CD8-positive, alpha-beta memory T cell (primary cell): ENCODE data around the gene NUDT4B. TPM values are rescaled to one million over a fixed set of nuclear protein-coding genes. Genes with fewer than 3 reads are reported as not detected.
"Not testable (repeated sequence)": the region's sequence is repeated elsewhere in the genome, so short reads cannot be mapped to it uniquely, and the experiment has no call there.

Source experiments
- CTCF ChIA-PET: fragments of 350-600 bp; sonication (Branson Sonifier 250); formaldehyde crosslinking; loops from one replicate; lab custom pipeline; 2021; ENCODE audit warnings: antibody characterized with exemption; lab: Charles Lee
- POLR2A ChIA-PET: fragments of 350-600 bp; sonication (Branson Sonifier 250); formaldehyde crosslinking; loops from one replicate; lab custom pipeline; 2021; ENCODE audit warnings: antibody characterized with exemption; lab: Charles Lee
- DNase-seq, 5 donors: peaks; one replicate each; pipeline versions ENCODE4 v3.0.0 to v3.0.0-alpha.2; 2020 to 2022; ENCODE audit warnings: mixed read lengths in 1 of 5
- H3K27ac ChIP-seq: one replicate; pipeline ENCODE4 v1.7.0; 2013; ENCODE audit warnings: low read depth, mild to moderate bottlenecking, low read length, moderate library complexity
- H3K27me3 ChIP-seq: 2 replicates; pipeline ENCODE4 v1.7.0; 2013; ENCODE audit warnings: low read length, mild to moderate bottlenecking; ENCODE audit not compliant: insufficient read depth, poor library complexity, severe bottlenecking
- H3K36me3 ChIP-seq: 2 replicates; pipeline ENCODE4 v1.7.0; 2013; ENCODE audit warnings: mild to moderate bottlenecking, low read length, moderate library complexity; ENCODE audit not compliant: insufficient read depth
- H3K4me1 ChIP-seq: 2 replicates; pipeline ENCODE4 v1.7.0; 2013; ENCODE audit warnings: mild to moderate bottlenecking, low read length, moderate library complexity; ENCODE audit not compliant: insufficient read depth
- H3K4me3 ChIP-seq: 2 replicates; pipeline ENCODE4 v1.7.0; 2013; ENCODE audit warnings: mild to moderate bottlenecking, low read length
- H3K9me3 ChIP-seq: 2 replicates; pipeline ENCODE4 v1.7.0; 2013; ENCODE audit warnings: mild to moderate bottlenecking, low read length
- H3K27ac Mint-ChIP-seq, 8 donors: one replicate each; pipeline ENCODE4 v1.8.0; 2020 to 2021; ENCODE audit warnings: mixed read lengths in 8 of 8, mild to moderate bottlenecking in 6 of 8, inconsistent platforms in 3 of 8, moderate library complexity in 3 of 8
- H3K27me3 Mint-ChIP-seq, 2 donors: one replicate each; pipeline ENCODE4 v1.8.0; 2020 to 2021; ENCODE audit warnings: mixed read lengths in 2 of 2, mild to moderate bottlenecking in 1 of 2, moderate library complexity in 1 of 2
- H3K36me3 Mint-ChIP-seq, 3 donors: one replicate each; pipeline ENCODE4 v1.8.0; 2020 to 2021; ENCODE audit warnings: mixed read lengths in 3 of 3, inconsistent platforms in 1 of 3, mild to moderate bottlenecking in 1 of 3
- H3K4me1 Mint-ChIP-seq, 3 donors: one replicate each; pipeline ENCODE4 v1.8.0; 2020 to 2021; ENCODE audit warnings: mixed read lengths in 3 of 3, inconsistent platforms in 1 of 3, mild to moderate bottlenecking in 1 of 3
- H3K4me3 Mint-ChIP-seq, 7 donors: one replicate each; pipeline ENCODE4 v1.8.0; 2020 to 2021; ENCODE audit warnings: mixed read lengths in 7 of 7, mild to moderate bottlenecking in 6 of 7, moderate library complexity in 4 of 7, inconsistent platforms in 2 of 7
- H3K9me3 Mint-ChIP-seq, 5 donors: one replicate each; pipeline ENCODE4 v1.8.0; 2020 to 2022; ENCODE audit warnings: mixed read lengths in 5 of 5, mild to moderate bottlenecking in 3 of 5, moderate library complexity in 2 of 5, inconsistent platforms in 1 of 5
- polyA plus RNA-seq: library from polyadenylated mRNA; unstranded; fragments of 300-500 nt; fragmentation: Illumina TruSeq; gene quantifications from one replicate; pipeline ENCODE4 v1.2.3, GENCODE V29; 2021
- total RNA-seq, 2 experiments: library from RNA; stranded (reverse); gene quantifications; one replicate each; pipeline ENCODE4 v1.2.3, GENCODE V29; 2021

NUDT4B gene
- total and polyA plus RNA-seq, 3 experiments from 2014 or later = 0.69 to 2.9 TPM; not detected in 1

DNA sequence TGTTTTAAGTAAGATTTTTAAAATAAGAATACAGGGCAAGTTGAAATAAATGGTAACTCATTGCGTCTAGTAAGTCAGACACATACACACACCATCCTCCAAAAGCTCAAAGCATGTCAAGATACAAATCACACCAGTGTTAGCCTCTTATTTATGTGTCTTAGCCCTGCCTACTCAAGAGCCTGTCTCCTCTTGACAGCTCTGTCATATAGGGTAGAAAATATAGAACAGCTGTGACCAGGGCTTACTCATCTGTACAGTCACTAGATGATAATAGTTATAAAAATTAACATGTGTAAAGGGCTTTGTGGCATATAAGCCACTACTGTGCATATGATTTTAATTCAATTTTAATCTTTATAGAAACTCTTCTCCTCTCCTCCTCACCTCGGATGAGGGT, 7.7 kb downstream of the NUDT4B start:
- H3K36me3 ChIP-seq, H3K27ac Mint-ChIP-seq, H3K27me3 ChIP-seq, H3K4me3 ChIP-seq, H3K4me3 Mint-ChIP-seq, H3K9me3 Mint-ChIP-seq, H3K27me3 Mint-ChIP-seq, H3K27ac ChIP-seq, H3K4me1 ChIP-seq, H3K4me1 Mint-ChIP-seq, CTCF ChIA-PET, POLR2A ChIA-PET, H3K9me3 ChIP-seq, DNase-seq, H3K36me3 Mint-ChIP-seq: not testable (repeated sequence)

DNA sequence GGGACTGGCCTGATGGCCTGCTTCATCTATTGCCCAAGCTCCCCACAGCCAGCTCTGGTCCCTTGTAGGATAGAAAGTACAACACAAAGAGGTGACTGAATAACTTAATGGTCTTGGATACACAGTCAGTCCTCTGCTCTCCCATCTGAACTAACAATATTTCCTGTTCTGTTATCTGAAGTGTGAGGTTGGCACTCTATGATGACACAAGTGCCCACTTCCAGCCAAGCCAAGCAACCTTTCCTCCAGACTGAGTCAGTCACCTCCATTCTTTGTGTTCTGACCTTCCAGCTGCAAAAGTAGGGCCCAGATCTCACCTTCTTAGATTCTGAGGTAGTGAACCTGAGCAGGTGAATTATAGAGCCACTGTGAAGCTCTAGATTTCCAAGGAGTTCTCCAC, 8.9 kb downstream of the NUDT4B start:
- H3K4me3 Mint-ChIP-seq, H3K27me3 ChIP-seq, H3K9me3 ChIP-seq, H3K27me3 Mint-ChIP-seq, POLR2A ChIA-PET, H3K27ac ChIP-seq, H3K9me3 Mint-ChIP-seq, DNase-seq, H3K36me3 ChIP-seq, CTCF ChIA-PET, H3K36me3 Mint-ChIP-seq, H3K4me1 ChIP-seq, H3K27ac Mint-ChIP-seq, H3K4me3 ChIP-seq, H3K4me1 Mint-ChIP-seq: not testable (repeated sequence)

DNA sequence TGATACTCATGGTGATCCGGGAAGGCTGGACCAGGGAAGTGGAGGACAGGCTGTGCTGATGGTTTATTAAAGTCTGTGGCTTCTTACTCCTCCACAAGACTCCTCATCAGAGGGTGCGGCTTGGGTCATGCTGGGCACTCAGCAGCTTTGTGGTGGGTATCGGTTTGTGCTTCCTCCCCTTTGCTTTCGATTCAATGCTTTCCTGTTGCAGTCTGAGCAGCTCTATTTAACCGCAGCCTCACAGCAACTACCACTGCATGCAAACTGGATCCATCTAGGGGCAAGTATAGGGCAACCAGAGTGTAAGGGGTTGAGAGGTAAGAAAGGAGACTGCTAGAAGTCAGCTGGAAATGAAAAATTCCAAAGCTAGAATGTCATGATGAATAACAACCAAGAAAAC, 9.8 kb downstream of the NUDT4B start:
- H3K9me3 ChIP-seq, H3K36me3 Mint-ChIP-seq, H3K27ac Mint-ChIP-seq, POLR2A ChIA-PET, H3K4me1 Mint-ChIP-seq, H3K27ac ChIP-seq, H3K36me3 ChIP-seq, H3K27me3 ChIP-seq, DNase-seq, H3K4me3 Mint-ChIP-seq, H3K4me3 ChIP-seq, CTCF ChIA-PET, H3K9me3 Mint-ChIP-seq, H3K4me1 ChIP-seq, H3K27me3 Mint-ChIP-seq: not testable (repeated sequence)

DNA sequence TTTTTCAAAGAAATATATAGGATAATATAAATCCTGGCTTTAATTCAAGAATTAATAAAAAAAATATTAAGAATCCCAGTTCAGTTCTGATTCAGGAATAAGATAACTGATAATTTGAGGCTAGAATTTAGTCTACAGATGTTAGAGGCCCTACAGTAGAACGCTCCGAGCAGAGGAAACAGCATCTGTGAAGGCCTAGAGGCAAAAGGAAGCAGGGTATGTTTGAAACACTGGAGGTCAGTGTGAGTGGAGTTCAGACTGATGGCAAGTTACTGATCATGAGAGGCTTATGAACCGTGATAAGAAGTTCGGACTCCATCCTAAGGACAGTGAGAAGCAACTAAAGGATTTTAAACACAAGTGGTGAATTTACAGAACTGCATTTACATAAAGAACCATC, 10.4 kb downstream of the NUDT4B start:
- POLR2A ChIA-PET, H3K4me3 Mint-ChIP-seq, H3K27ac ChIP-seq, H3K9me3 Mint-ChIP-seq, DNase-seq, H3K27ac Mint-ChIP-seq, H3K9me3 ChIP-seq, H3K36me3 Mint-ChIP-seq, H3K27me3 ChIP-seq, H3K4me1 Mint-ChIP-seq, CTCF ChIA-PET, H3K4me1 ChIP-seq, H3K27me3 Mint-ChIP-seq, H3K4me3 ChIP-seq, H3K36me3 ChIP-seq: not testable (repeated sequence)

DNA sequence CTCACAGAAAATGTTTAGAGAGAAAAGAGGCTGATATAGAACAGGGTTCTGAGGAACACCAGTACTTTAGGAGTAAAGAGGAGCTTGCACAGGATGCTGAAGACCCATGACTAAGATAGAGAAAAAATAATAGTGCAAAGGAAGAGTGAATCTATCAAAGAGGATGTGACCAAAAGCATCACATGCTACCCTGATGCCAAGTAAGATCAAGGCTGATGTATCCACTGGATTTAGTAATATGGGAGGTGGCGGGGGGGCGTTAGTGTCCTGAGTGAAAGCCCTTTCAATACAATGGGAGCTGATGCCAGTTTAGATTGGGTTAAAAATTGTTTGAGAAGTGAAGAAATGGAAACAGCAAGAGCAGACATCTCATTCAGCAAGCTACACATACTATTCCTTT, 11.2 kb downstream of the NUDT4B start:
- H3K27ac ChIP-seq, H3K4me1 Mint-ChIP-seq, DNase-seq, H3K4me3 Mint-ChIP-seq, H3K27ac Mint-ChIP-seq, H3K4me1 ChIP-seq, H3K36me3 Mint-ChIP-seq, H3K27me3 ChIP-seq, POLR2A ChIA-PET, H3K36me3 ChIP-seq, H3K9me3 Mint-ChIP-seq, H3K9me3 ChIP-seq, CTCF ChIA-PET, H3K27me3 Mint-ChIP-seq, H3K4me3 ChIP-seq: not testable (repeated sequence)

DNA sequence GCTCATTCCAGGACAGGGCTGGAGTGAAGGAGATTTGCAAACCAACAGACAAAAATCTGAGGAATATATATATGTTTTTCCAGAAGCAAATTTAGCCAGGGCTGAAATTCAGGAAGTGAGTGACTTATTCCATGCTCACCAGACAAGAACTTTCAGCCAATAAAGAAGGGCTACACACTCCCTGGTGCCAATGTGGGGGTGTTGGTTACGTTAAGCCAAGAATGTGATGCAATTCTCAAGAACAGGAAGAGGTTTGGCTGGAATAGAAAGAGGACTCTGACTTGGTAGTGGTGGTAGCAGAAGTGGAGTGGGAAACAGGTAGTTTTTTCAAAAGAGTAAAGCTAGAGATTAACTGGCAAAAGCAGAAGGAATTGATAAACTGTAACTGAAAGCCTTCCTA, 11.6 kb downstream of the NUDT4B start:
- H3K27me3 ChIP-seq, H3K27ac Mint-ChIP-seq, POLR2A ChIA-PET, H3K36me3 ChIP-seq, H3K27me3 Mint-ChIP-seq, DNase-seq, CTCF ChIA-PET, H3K4me1 ChIP-seq, H3K9me3 Mint-ChIP-seq, H3K9me3 ChIP-seq, H3K36me3 Mint-ChIP-seq, H3K4me3 ChIP-seq, H3K27ac ChIP-seq, H3K4me3 Mint-ChIP-seq, H3K4me1 Mint-ChIP-seq: not testable (repeated sequence)

DNA sequence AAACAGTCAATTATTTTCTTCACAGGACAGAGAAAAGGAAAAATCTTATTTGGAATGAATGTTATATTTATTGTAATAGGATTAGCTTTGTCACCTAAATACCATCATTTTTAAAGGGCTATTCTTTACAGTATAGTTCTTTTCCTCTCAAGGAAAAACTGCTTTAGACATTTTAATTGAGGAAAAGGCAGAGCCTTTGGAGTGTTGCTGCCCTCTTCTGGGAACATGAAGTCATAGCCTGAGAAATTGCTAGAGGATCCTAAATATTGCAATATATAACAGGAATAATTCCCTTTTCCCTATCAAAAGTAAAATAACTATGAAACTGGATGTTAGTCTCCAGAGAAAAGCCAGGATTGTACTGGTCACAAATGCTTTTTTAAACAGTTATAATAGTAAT, 12.8 kb downstream of the NUDT4B start:
- H3K4me1 Mint-ChIP-seq, H3K36me3 ChIP-seq, POLR2A ChIA-PET, H3K27me3 ChIP-seq, H3K27me3 Mint-ChIP-seq, H3K36me3 Mint-ChIP-seq, H3K4me1 ChIP-seq, H3K4me3 ChIP-seq, DNase-seq, H3K9me3 ChIP-seq, H3K4me3 Mint-ChIP-seq, CTCF ChIA-PET, H3K27ac Mint-ChIP-seq, H3K27ac ChIP-seq, H3K9me3 Mint-ChIP-seq: not testable (repeated sequence)

DNA sequence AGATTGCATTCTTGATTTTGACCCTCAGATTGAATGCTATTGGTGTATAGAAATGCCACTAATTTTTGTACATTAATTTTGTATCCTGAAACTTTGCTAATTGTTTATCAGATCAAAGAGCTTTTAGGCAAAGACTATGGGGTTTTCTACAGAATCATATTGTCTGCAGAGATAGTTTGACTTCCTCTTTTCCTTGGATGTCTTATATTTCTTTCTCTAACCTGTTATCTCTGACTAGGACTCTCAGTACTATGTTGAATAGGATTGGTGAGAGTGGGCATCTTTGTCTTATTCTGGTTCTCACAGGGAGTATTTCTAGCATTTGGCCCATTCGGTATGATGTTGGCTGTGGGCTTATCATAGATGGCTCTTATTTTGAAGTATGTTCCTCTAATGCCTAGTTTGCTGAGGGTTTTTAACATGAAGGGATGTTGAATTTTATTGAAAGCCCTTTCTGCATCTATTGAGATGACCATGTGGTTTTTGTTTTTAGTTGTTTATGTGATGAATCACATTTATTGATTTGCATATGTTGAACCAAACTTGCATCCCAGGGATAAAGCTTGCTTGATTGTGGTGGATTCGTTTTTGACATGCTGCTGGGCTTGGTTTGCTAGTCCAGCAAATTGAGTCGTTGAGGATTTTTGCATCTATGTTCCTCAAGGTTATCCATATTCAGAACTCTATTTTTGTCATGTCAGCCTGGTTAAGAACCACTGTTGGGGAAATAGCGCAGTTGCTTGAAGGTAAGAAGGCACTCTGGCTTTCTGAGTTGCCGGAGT, 16.9 kb downstream of the NUDT4B start:
- H3K27ac Mint-ChIP-seq, POLR2A ChIA-PET, H3K27me3 ChIP-seq, H3K36me3 Mint-ChIP-seq, H3K9me3 ChIP-seq, CTCF ChIA-PET, H3K36me3 ChIP-seq, H3K4me3 ChIP-seq, DNase-seq, H3K27me3 Mint-ChIP-seq, H3K4me1 ChIP-seq, H3K27ac ChIP-seq, H3K4me1 Mint-ChIP-seq, H3K4me3 Mint-ChIP-seq, H3K9me3 Mint-ChIP-seq: not testable (repeated sequence)

DNA sequence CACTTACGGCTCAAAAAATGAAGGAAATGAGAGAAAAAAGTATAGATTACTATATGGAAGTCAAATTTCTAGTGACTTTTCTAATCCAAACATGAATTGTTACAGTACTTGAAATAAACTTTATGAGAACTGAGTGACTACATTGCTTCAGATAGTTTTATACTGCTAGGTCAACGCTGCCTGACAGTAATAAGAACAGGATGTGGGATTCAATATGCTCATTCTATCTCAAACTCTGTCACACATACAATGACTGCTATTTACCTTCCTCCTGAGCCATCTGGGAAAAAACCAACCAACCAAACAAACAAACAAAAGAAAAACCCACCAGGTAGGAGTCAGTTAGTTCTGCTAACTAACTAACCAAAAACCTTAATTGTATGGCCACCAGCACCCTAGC, 20.0 kb downstream of the NUDT4B start:
- H3K9me3 Mint-ChIP-seq, H3K4me1 ChIP-seq, H3K4me3 ChIP-seq, H3K27ac Mint-ChIP-seq, H3K36me3 Mint-ChIP-seq, H3K36me3 ChIP-seq, DNase-seq, H3K9me3 ChIP-seq, H3K27me3 Mint-ChIP-seq, H3K4me1 Mint-ChIP-seq, CTCF ChIA-PET, H3K27ac ChIP-seq, H3K27me3 ChIP-seq, POLR2A ChIA-PET, H3K4me3 Mint-ChIP-seq: not testable (repeated sequence)
